Mammary epithelial cell (primary cell): ENCODE results near the gene ASXL3.

Experiments
- CTCF ChIP-seq, 2 donors: IDR thresholded peaks in 1 of 2; conservative IDR thresholded peaks in 1 of 2; 2 replicates each; pipeline ENCODE4 v1.5.1; 2011 to 2012; ENCODE audit warnings: inconsistent platforms in 2 of 2, low read length in 2 of 2, mild to moderate bottlenecking in 2 of 2, control low read depth in 1 of 2, low read depth in 1 of 2; ENCODE audit not compliant: insufficient read depth in 1 of 2; ENCODE audit errors: extremely low read depth in 1 of 2
- EZH2 ChIP-seq: IDR thresholded peaks from 2 replicates; pipeline ENCODE4 v1.6.1; 2012; ENCODE audit warnings: low read length, inconsistent platforms, borderline replicate concordance

- TF ChIP-seq CTCF (conservative IDR thresholded peaks at IDR 0.05 in 1 of 2, IDR thresholded peaks at IDR 0.05 in 1 of 2; ENCODE audit: extremely low read depth in 1 of 2, insufficient read depth in 1 of 2, low read depth in 1 of 2, low read length in 2 of 2) (no peak), EZH2 (no peak)
These were observed 10.3 kb upstream of the ASXL3 start for GRCh38 chr18:33567705-33568104.
